ENCODE measurements around the gene DDX10. TPM values are rescaled to one million over a fixed set of nuclear protein-coding genes. Genes with fewer than 3 reads are reported as not detected.
A peak's percentile ranks its signal among the peaks of the same experiment; 100 is the strongest.
"Not testable (repeated sequence)": the region's sequence is repeated elsewhere in the genome, so short reads cannot be mapped to it uniquely, and the experiment has no call there.

Gene DDX10
- total and polyA plus RNA-seq, 2 of the 8 experiments (the other 6 are each of a cell fraction or from before 2014, with no cell fraction given), result 49.2 to 52.2 TPM

DNA sequence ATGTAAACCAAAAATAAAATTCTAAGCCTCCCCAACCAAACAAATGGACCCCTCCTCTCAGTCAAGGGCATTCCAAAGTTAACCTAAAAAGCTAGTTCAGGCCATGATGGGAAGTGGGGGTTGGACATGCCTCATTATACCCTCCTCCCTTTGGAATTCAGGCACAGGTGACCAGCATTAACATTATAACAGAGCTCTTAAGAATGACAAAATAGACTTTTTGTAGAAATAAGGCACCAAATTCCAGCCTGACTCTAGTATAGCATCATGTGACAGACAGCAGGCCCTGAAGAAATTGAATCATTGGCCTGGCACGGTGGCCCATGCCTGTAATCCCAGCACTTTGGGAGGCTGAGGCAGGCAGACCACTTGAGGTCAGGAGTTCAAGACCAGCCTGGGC is 23.1 kb upstream of the DDX10 start:
- H4K5ac ChIP-seq (ENCODE audit: insufficient read length, low read depth, low read length); H2AFZ ChIP-seq (ENCODE audit: low read length); POLR2A ChIA-PET (ENCODE audit: partially characterized antibody); H2BK20ac ChIP-seq (ENCODE audit: low read length); H2BK5ac ChIP-seq (ENCODE audit: low read depth, low read length); H2AK5ac ChIP-seq (ENCODE audit: low read depth, low read length); H3K23ac ChIP-seq (ENCODE audit: insufficient read length); H3K36me3 ChIP-seq (ENCODE audit: control insufficient read depth in 2 of 4, insufficient read depth in 4 of 4, low read length in 3 of 4); H3K4me1 ChIP-seq (replicated peaks in 1 of 4; ENCODE audit: control insufficient read depth in 3 of 4, insufficient read depth in 4 of 4, low read length in 3 of 4); H2BK120ac ChIP-seq (replicated peaks; ENCODE audit: low read depth, low read length); H3K14ac ChIP-seq (ENCODE audit: insufficient read length); H4K91ac ChIP-seq (replicated peaks; ENCODE audit: insufficient read length, low read length); H3K9ac ChIP-seq (replicated peaks in 1 of 4; ENCODE audit: extremely low read depth in 1 of 4, low read depth in 3 of 4, low read length in 3 of 4); DNase-seq (ENCODE audit: low read depth in 1 of 2, low spot score in 2 of 2); H3K79me2 ChIP-seq (ENCODE audit: control insufficient read depth in 1 of 2, insufficient read depth in 2 of 2, low read length in 2 of 2); H3K4ac ChIP-seq (replicated peaks; ENCODE audit: insufficient read length, low read depth, low read length); H2BK15ac ChIP-seq (ENCODE audit: low read length); H3K23me2 ChIP-seq (ENCODE audit: low read depth, low read length); H3K27me3 ChIP-seq (replicated peaks in 1 of 4; ENCODE audit: control insufficient read depth in 3 of 4, extremely low read depth in 1 of 4, insufficient read depth in 3 of 4, low read length in 3 of 4); H3K9me3 ChIP-seq (ENCODE audit: insufficient read depth in 2 of 2, low read depth in 1 of 2, low read length in 1 of 2); H3K56ac ChIP-seq (replicated peaks; ENCODE audit: insufficient read length, low read depth, low read length); H4K20me1 ChIP-seq (replicated peaks in 1 of 2; ENCODE audit: control insufficient read depth in 1 of 2, insufficient read depth in 2 of 2, low read length in 2 of 2); H3K4me2 ChIP-seq (ENCODE audit: insufficient read depth in 1 of 2, low read depth in 2 of 2, low read length in 2 of 2); H4K8ac ChIP-seq (ENCODE audit: extremely low read depth, insufficient read depth, low read length); FAIRE-seq; H3K27ac ChIP-seq (ENCODE audit: low read depth, low read length); H3K18ac ChIP-seq (ENCODE audit: extremely low read depth, low read length); H3K79me1 ChIP-seq (ENCODE audit: low read depth, low read length); H2BK12ac ChIP-seq (ENCODE audit: low read depth, low read length); H3K4me3 ChIP-seq (ENCODE audit: extremely low read depth in 1 of 4, insufficient read depth in 2 of 4, low read depth in 3 of 4, low read length in 4 of 4): not testable (repeated sequence)
- CTCF ChIA-PET (ENCODE audit: partially characterized antibody), result interaction anchor here (0.6 to 1.4 kb wide), 4 partner anchors 9 to 1010 kb away, joined by 3 to 4 read pairs (median 3); no protein-coding TSS in a partner anchor
- 94% methylated on average over 1 of the region's 1 CpG; no CpG with 5 or more reads in 1 of the 2 experiments for whole genome bisulfite sequencing, 2 experiments (ENCODE audit: extremely low coverage in 1 of 2, insufficient coverage in 1 of 2, insufficient read length in 1 of 2, insufficient replicate concordance in 2 of 2, low coverage in 1 of 2, low lambda C conversion rate in 2 of 2, missing lambda C conversion rate in 1 of 2)
- peak; percentile 43; the same call in 1 of the 2 replicates for TF ChIP-seq TEAD4 (IDR thresholded peaks at IDR 0.05; ENCODE audit: low read depth, low read length)

All from H1 (cell line).